Measurements from ENCODE around the gene THBS2.

Gene THBS2

DNA sequence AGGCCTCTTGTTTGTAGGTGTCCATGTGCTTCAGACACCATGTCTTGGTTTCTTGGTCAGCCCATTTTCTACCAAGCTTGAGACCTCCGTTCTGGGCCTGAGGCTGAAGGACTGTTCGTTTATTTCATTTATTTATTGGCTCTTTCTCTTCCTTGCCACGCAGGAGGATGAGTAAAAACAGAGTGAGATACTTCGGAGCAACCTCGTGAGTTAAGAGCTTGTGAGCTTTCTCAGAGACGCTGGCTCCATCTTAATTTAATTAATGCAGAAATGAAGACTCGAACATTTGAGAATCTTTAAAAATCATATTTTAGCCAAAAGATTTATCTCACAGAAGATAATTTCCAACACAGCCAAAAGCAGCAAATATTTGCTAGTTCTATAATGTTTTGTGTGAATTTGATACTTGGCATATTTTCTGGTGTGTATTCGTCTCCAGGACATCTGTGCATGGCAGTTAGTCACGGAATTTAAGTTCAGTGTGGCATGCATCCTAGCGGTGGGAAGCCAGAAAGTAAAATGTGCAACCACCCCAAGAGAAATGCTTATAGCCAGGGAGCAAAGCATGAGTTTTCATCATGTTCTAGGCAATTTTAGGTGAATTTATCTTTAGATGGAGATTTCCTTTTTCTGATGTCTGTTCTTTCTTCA is 76.0 kb downstream of the THBS2 start:
- H3K27me3 ChIP-seq (ENCODE audit: insufficient read depth, low read depth): no peaks in the 10 kb centered on the region
- no peak overlapping the region for H3K4me2 ChIP-seq
- H3K27ac ChIP-seq: no peak overlapping the region
- no peaks in the 10 kb centered on the region for H3K79me2 ChIP-seq (ENCODE audit: insufficient read depth, low read depth)
- no peaks in the 10 kb centered on the region for H3K4me1 ChIP-seq (ENCODE audit: low read depth, poor library complexity, severe bottlenecking)
- H3K9ac ChIP-seq: no peak overlapping the region
- H3K4me3 ChIP-seq (IDR thresholded peaks at IDR 0.05; ENCODE audit: insufficient read depth, low read depth, low read length): no peak overlapping the region
- H2AFZ ChIP-seq (ENCODE audit: low read depth): no peak overlapping the region
- H3K36me3 ChIP-seq (ENCODE audit: insufficient read depth): no peaks in the 10 kb centered on the region
- TF ChIP-seq, protein P1, sequence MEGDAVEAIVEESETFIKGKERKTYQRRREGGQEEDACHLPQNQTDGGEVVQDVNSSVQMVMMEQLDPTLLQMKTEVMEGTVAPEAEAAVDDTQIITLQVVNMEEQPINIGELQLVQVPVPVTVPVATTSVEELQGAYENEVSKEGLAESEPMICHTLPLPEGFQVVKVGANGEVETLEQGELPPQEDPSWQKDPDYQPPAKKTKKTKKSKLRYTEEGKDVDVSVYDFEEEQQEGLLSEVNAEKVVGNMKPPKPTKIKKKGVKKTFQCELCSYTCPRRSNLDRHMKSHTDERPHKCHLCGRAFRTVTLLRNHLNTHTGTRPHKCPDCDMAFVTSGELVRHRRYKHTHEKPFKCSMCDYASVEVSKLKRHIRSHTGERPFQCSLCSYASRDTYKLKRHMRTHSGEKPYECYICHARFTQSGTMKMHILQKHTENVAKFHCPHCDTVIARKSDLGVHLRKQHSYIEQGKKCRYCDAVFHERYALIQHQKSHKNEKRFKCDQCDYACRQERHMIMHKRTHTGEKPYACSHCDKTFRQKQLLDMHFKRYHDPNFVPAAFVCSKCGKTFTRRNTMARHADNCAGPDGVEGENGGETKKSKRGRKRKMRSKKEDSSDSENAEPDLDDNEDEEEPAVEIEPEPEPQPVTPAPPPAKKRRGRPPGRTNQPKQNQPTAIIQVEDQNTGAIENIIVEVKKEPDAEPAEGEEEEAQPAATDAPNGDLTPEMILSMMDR (conservative IDR thresholded peaks at IDR 0.05; ENCODE audit: low read depth, low read length): no peak
- no peaks in the 10 kb centered on the region for H4K20me1 ChIP-seq (ENCODE audit: insufficient read depth)

DNA sequence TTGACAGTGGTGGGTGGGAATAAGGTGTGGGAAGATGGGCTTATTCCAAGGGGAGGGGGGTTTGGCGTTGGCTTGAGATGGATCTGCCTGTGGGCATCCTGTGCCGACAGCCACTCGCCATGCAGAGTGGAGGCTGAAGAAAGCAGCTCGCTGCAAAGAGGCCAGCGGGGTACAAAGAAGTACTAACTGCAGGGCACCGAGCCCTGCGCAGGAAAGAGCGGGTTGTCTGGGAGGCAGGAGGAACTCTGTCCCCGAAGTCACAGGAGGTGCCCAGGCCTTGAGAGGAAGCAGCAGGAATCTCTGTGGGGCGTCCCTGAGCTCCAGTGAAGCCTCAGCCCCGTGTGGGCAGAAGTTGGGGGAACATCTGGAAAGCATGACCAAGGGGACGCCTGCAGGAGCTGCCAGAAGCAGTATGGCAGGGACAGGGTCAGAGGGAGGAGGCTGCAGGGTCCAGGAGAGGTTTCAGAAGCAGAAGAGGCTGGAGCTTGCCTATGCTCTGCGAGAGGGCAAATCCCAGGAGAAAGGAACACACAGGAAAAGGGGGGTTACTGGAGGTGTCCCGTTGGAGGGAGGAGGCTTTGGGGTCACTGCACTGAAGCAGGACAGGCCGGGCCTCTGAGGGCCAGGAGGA is 77.2 kb downstream of the THBS2 start:
- H4K20me1 ChIP-seq (ENCODE audit: insufficient read depth): no peaks in the 10 kb centered on the region
- no peak overlapping the region for H2AFZ ChIP-seq (ENCODE audit: low read depth)
- H3K27me3 ChIP-seq (ENCODE audit: insufficient read depth, low read depth): no peaks in the 10 kb centered on the region
- H3K4me1 ChIP-seq (ENCODE audit: low read depth, poor library complexity, severe bottlenecking): no peaks in the 10 kb centered on the region
- TF ChIP-seq, protein P1 (conservative IDR thresholded peaks at IDR 0.05; ENCODE audit: low read depth, low read length): no peak
- H3K79me2 ChIP-seq (ENCODE audit: insufficient read depth, low read depth): no peaks in the 10 kb centered on the region
- H3K27ac ChIP-seq: no peak overlapping the region
- no peak overlapping the region for H3K9ac ChIP-seq
- H3K4me3 ChIP-seq (IDR thresholded peaks at IDR 0.05; ENCODE audit: insufficient read depth, low read depth, low read length): no peak overlapping the region
- H3K4me2 ChIP-seq: no peak overlapping the region
- no peaks in the 10 kb centered on the region for H3K36me3 ChIP-seq (ENCODE audit: insufficient read depth)

DNA sequence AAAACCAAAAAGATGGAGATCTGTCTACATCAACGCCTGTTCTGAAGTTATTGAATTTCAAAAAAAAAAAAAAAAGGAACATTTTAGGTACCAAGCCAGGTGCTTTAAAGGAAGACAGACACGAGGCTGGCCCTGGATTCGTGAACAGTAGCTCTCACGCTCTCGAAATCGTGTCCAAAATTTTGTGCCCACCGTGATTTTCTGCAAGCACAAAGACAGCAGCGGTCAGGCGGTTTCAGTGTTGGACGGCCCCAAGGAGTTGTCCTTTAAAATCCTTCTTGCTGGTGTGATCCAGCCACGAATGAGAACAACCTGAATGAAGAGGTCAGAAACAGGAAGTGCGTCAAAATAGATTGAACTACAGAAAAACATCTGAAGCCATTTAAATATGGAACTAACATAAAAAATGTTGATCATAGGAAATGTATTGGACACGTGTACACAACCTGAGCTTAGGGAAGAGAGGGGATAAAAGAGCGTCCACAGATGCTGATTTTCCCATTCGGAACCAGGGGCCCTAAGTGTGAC is 78.2 kb downstream of the THBS2 start:
- H3K27me3 ChIP-seq (ENCODE audit: insufficient read depth, low read depth): no peaks in the 10 kb centered on the region
- H3K79me2 ChIP-seq (ENCODE audit: insufficient read depth, low read depth): no peaks in the 10 kb centered on the region
- no peak overlapping the region for H3K4me3 ChIP-seq (IDR thresholded peaks at IDR 0.05; ENCODE audit: insufficient read depth, low read depth, low read length)
- no peaks in the 10 kb centered on the region for H3K4me1 ChIP-seq (ENCODE audit: low read depth, poor library complexity, severe bottlenecking)
- no peak overlapping the region for H2AFZ ChIP-seq (ENCODE audit: low read depth)
- H3K9ac ChIP-seq: no peak overlapping the region
- no peaks in the 10 kb centered on the region for H3K36me3 ChIP-seq (ENCODE audit: insufficient read depth)
- H4K20me1 ChIP-seq (ENCODE audit: insufficient read depth): no peaks in the 10 kb centered on the region
- H3K4me2 ChIP-seq: no peak overlapping the region
- TF ChIP-seq, protein P1 (conservative IDR thresholded peaks at IDR 0.05; ENCODE audit: low read depth, low read length): no peak
- no peak overlapping the region for H3K27ac ChIP-seq

DNA sequence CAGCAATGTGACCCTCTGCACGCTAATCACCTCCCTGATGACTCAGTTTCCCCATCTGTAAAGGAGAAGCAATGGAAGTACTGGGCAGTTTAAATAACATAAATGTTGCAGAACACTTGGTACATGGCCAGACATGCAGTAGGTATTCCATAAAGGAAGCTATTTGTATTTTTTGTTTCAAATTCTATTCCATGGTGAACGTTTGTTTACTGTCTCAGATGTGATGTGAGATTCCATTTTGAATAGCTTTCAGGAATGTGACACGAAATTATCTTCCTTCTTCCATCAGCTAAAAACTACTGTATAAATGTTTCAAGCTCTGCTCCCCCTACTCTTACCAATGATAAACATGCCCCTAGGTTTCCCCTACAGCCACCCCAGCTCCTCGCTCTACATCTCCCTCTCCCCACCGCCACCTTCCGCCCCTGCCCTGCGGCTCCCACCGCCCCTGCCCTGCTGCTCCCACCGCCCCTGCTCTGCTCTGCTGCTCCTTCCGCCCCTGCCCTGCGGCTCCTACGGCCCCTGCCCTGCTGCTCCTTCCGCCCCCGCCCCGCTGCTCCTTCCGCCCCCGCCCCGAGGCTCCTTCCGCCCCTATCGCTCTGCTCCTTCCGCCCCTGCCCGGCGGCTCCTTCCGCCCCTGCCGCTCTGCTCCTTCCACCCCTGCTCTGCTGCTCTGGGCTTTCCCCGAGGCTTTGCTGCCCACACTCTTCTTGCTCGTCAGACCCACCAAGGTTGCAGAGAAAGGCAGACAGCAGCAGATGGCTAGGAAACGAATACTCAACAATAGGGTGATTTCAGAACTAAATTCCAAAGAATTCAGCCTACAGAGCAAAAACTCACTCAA is 78.9 kb downstream of the THBS2 start:
- H3K27ac ChIP-seq: no peak overlapping the region
- H3K36me3 ChIP-seq (ENCODE audit: insufficient read depth): no peaks in the 10 kb centered on the region
- TF ChIP-seq, protein P1 (conservative IDR thresholded peaks at IDR 0.05; ENCODE audit: low read depth, low read length): no peak
- no peak overlapping the region for H3K4me3 ChIP-seq (IDR thresholded peaks at IDR 0.05; ENCODE audit: insufficient read depth, low read depth, low read length)
- no peaks in the 10 kb centered on the region for H4K20me1 ChIP-seq (ENCODE audit: insufficient read depth)
- no peaks in the 10 kb centered on the region for H3K79me2 ChIP-seq (ENCODE audit: insufficient read depth, low read depth)
- no peak overlapping the region for H3K9ac ChIP-seq
- no peak overlapping the region for H3K4me2 ChIP-seq
- H3K4me1 ChIP-seq (ENCODE audit: low read depth, poor library complexity, severe bottlenecking): no peaks in the 10 kb centered on the region
- no peaks in the 10 kb centered on the region for H3K27me3 ChIP-seq (ENCODE audit: insufficient read depth, low read depth)
- no peak overlapping the region for H2AFZ ChIP-seq (ENCODE audit: low read depth)
